Measurements from ENCODE around the gene ARF6.

Gene ARF6

GRCh38 chr14:49945448-49946319 is 52.8 kb downstream of the ARF6 start:
- DNase-seq, result no peak

Data from NCI-H1694 treated with DMSO at 0.1 percent for 48 hours (cell line).